ENCODE results near the gene CERS2.
A peak's percentile ranks its signal among the peaks of the same experiment; 100 is the strongest.
"Not testable (repeated sequence)": the region's sequence is repeated elsewhere in the genome, so short reads cannot be mapped to it uniquely, and the experiment has no call there.

Gene CERS2

GRCh38 chr1:150968491-150968890 lies 6.1 kb downstream of the CERS2 start:
- no peak for DNase-seq

- no peak for DNase-seq
Measured at GRCh38 chr1:150967936-150968335, 6.7 kb downstream of the CERS2 start.

- no peak for DNase-seq
Measured at GRCh38 chr1:150966011-150966410, 8.6 kb downstream of the CERS2 start.

- DNase-seq = no peak
Measured at GRCh38 chr1:150965605-150966004, 9.0 kb downstream of the CERS2 start.

DNA sequence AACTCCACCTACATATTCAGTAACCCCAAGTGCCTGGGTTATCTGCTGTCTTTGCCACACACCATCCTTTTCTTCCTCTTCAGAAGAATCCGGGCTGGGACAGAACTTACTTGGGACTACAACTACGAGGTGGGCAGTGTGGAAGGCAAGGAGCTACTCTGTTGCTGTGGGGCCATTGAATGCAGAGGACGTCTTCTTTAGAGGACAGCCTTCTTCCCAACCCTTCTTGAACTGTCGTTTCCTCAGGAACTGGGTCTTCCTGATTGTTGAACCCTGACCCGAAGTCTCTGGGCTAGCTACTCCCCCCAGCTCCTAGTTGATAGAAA lies 10.5 kb downstream of the CERS2 start:
- DNase-seq = no peak

DNA sequence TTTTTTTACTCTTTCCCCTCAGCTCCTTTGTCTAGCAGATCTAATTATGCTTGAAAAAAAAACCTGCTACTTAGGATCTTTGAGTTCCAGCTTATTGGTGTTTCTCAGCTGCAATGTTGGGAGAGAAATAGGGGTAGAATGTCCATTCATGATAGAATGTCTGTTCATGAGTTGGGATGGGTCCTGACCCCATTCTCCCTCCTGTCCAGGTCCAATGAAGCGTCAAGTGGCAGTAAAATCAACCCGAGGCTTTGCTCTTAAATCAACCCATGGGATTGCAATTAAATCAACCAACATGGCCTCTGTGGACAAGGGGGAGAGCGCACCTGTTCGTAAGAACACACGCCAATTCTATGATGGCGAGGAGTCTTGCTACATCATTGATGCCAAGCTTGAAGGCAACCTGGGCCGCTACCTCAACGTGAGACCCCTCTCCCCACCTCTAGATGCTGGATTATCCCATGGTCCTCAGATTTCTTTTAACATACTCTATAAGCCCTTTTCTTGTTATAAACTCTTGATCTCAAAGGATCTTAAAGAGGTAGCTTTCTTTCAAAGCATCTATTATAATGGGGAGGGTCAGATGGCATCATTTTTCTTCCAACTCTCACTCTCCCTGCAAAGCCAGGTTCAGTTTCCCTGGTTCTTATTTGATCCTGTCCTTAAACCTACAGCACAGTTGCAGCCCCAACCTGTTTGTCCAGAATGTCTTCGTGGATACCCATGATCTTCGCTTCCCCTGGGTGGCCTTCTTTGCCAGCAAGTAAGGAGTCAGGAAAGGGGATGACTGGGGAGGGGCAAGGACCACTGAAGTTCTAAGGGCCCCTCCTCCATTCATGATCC lies 11.1 kb downstream of the CERS2 start:
- DNase-seq = no peak

- DNase-seq = no peak
Measured at GRCh38 chr1:150961756-150962155, 12.9 kb downstream of the CERS2 start.

- no peak for DNase-seq
Measured at GRCh38 chr1:150960646-150961045, 14.0 kb downstream of the CERS2 start.

DNA sequence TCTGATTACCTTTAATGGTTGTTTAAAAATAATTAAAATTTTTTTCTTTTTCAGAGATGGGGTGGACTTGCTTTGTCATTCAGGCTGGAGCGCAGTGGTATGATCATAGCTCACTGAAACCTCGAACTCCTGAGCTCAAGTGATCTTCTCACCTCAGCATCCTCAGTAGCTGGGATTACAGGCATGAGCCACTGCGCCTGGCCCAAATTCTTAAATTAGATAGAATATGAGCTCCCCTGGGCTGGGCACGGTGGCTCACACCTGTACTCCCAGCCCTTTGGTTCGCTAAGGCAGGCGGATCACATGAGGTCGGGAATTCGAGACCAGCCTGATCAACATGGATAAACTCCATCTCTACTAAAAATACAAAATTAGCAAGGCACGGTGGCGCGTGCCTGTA lies 17.0 kb downstream of the CERS2 start:
- DNase-seq = no peak

- no peak for DNase-seq
Measured at GRCh38 chr1:150955280-150955679, 19.4 kb downstream of the CERS2 start.

DNA sequence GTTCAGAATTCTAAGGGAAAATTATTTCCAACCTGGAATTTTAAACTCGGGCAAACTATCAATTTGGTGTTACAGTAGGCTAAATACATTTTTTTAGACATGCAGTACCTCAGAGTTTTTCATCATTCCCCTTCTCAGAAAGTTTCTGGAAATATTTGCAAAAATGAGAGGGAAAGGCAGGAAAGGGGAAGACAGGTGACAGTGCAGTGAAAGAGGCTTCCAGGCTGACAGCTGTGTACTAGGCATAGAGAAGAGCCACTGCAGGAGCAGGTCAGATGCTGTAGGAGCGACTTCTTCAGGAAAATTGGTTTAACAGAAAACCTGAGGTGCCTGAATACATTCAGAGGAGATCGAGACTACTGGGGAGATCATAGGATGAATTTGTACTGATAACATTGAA lies 19.9 kb downstream of the CERS2 start:
- no peak for DNase-seq

DNA sequence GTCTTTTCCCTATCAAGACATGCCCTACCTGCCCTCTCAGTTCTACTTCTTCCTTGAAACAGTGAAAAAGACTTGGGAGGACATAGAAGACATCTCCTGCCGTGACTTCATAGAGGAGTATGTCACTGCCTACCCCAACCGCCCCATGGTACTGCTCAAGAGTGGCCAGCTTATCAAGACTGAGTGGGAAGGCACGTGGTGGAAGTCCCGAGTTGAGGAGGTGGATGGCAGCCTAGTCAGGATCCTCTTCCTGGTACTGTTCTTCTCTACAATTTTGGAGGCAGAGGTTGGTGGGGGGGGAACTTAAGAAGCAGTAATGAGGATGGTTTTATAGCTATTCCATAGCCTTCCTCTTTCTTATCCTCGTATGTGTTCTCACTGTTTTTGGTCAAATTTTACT lies 29.8 kb downstream of the CERS2 start:
- DNase-seq = no peak

GRCh38 chr1:150931773-150932172 lies 42.9 kb downstream of the CERS2 start:
- no peak for DNase-seq

DNA sequence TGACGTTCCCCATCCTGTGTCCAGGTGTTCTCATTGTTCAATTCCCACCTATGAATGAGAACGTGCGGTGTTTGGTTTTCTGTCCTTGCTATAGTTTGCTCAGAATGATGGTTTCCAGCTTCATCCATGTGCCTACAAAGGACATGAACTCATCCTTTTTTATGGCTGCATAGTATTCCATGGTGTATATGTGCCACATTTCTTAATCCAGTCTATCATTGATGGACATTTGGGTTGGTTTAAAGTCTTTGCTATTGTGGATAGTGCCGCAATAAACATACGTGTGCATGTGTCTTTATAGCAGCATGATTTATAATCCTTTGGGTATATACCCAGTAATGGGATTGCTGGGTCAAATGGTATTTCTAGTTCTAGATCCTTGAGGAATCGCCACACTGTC lies 45.9 kb downstream of the CERS2 start:
- DNase-seq = not testable (repeated sequence)

- no peak for DNase-seq
Measured at GRCh38 chr1:150928286-150928685, 46.3 kb downstream of the CERS2 start.

GRCh38 chr1:150927624-150928023 lies 47.0 kb downstream of the CERS2 start:
- DNase-seq = no peak

GRCh38 chr1:150926097-150926741 lies 48.4 kb downstream of the CERS2 start, which contains the start of gene SETDB1:
Gene SETDB1 (plus strand): TSS chr1:150926363. CDS start chr1:150927715, 1,352 bp downstream.
- DNase-seq = peak; percentile 96

- no peak for DNase-seq
Measured at GRCh38 chr1:150925080-150925479, 49.6 kb downstream of the CERS2 start.

DNA sequence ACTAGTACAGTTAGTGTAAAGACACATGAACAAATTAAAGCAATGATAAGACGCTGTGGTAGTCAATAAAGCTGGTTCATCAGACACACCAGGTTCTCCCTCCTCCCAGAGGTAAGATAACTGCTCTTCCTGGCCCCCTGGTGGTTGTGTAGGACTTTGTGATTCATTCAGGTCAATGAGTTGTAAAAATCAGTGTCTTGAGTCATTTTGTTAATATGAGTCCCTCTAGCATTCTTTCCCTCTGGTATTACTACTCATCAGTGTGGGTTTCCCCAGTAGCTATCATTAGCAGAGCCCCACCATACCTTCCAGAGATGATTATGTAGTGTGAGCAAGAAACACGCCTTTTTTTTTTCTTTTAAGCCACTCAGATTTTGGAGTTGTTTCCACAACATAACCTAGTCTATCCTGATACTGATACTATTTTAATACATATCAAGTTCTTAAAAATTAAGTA lies 52.1 kb downstream of the CERS2 start:
- DNase-seq = peak; percentile 50

GRCh38 chr1:150917387-150917786 lies 57.2 kb downstream of the CERS2 start:
- DNase-seq = no peak
